K562 (cell line): ENCODE data around the gene PCLAF. TPM values are rescaled to one million over a fixed set of nuclear protein-coding genes. Genes with fewer than 3 reads are reported as not detected.

Source experiments
- BACH1 ChIP-seq: fragments of 200-800 bp; sonication (Bioruptor generic); IDR thresholded peaks from 2 replicates; pipeline ENCODE4 v1.6.1; 2016; ENCODE audit warnings: missing genetic modification characterization, missing compliant biosample characterization
- CHD2 ChIP-seq: IDR thresholded peaks from 2 replicates; pipeline ENCODE4 v1.6.1; 2011; ENCODE audit warnings: low read depth, low read length
- CXXC5 ChIP-seq: fragments of 250-450 bp; sonication (Bioruptor Pico); IDR thresholded peaks from 2 replicates; pipeline ENCODE4 v1.8.0; 2022; ENCODE audit warnings: inconsistent platforms, mild to moderate bottlenecking, moderate library complexity
- EHMT2 ChIP-seq: fragments of 450-650 bp; IDR thresholded peaks from 2 replicates; pipeline ENCODE4 v1.6.1; 2018; ENCODE audit warnings: antibody characterized with exemption
- ESRRA ChIP-seq: fragments of 450-650 bp; IDR thresholded peaks from 2 replicates; pipeline ENCODE4 v1.6.1; 2014; ENCODE audit warnings: low read depth, mild to moderate bottlenecking, moderate library complexity, borderline replicate concordance
- GABPA ChIP-seq: fragments of 200-800 bp; sonication (Bioruptor generic); conservative IDR thresholded peaks from 2 replicates; pipeline ENCODE4 v1.6.1; 2016; ENCODE audit warnings: low read depth, missing genetic modification characterization, missing compliant biosample characterization
- HMG20B ChIP-seq: fragments of 250-450 bp; sonication (Bioruptor Pico); IDR thresholded peaks from 2 replicates; pipeline ENCODE4 v1.5.0; 2021; ENCODE audit warnings: mild to moderate bottlenecking
- HMGN3 ChIP-seq: IDR thresholded peaks from 2 replicates; pipeline ENCODE4 v1.6.1; 2011; ENCODE audit warnings: borderline replicate concordance, low read depth, mild to moderate bottlenecking, mixed read lengths, low read length; ENCODE audit not compliant: insufficient read length; ENCODE audit errors: extremely low read depth
- JUN ChIP-seq, 2 experiments: sonication (generic) in 1 of 2; formaldehyde crosslinking in 1 of 2; IDR thresholded peaks; 2 replicates each; pipeline versions ENCODE4 v1.6.1 to v1.8.0; 2012 to 2022; ENCODE audit warnings: borderline replicate concordance in 2 of 2, mild to moderate bottlenecking in 2 of 2, improper control_type of control experiment in 1 of 2, low read depth in 1 of 2, low read length in 1 of 2, missing genetic modification reagents in 1 of 2
- NR0B1 ChIP-seq: fragments of 450-650 bp; IDR thresholded peaks from one replicate; pipeline ENCODE4 v1.6.1; 2018; ENCODE audit warnings: mild to moderate bottlenecking, moderate library complexity; ENCODE audit not compliant: partially characterized antibody
- NRF1 ChIP-seq, 2 experiments: fragments of 450-650 bp; IDR thresholded peaks in 1 of 2; conservative IDR thresholded peaks in 1 of 2; 2 replicates each; pipeline ENCODE4 v1.6.1; 2014; ENCODE audit warnings: mild to moderate bottlenecking in 2 of 2
- PML ChIP-seq: IDR thresholded peaks from 2 replicates; pipeline ENCODE4 v1.6.1; 2012; ENCODE audit warnings: low read length, inconsistent platforms
- POLR2AphosphoS5 ChIP-seq: IDR thresholded peaks from 2 replicates; pipeline ENCODE4 v1.6.1; 2011; ENCODE audit warnings: mild to moderate bottlenecking, low read depth, low read length, moderate library complexity; ENCODE audit not compliant: control insufficient read depth, insufficient read depth
- RBFOX2 ChIP-seq: fragments of 200-400 bp; formaldehyde crosslinking; IDR thresholded peaks from 2 replicates; pipeline ENCODE4 v1.6.1; 2017; ENCODE audit warnings: low read depth, mild to moderate bottlenecking, low read length, moderate library complexity
- RHOXF2B ChIP-seq: fragments of 250-450 bp; sonication (Bioruptor Pico); conservative IDR thresholded peaks from 2 replicates; pipeline ENCODE4 v1.5.1; 2021
- SIN3B ChIP-seq: fragments of 450-650 bp; IDR thresholded peaks from 2 replicates; pipeline ENCODE4 v1.6.1; 2017; ENCODE audit warnings: low read depth, mild to moderate bottlenecking, moderate library complexity
- ZNF282 ChIP-seq: sonication (generic); formaldehyde crosslinking; IDR thresholded peaks from 2 replicates; pipeline ENCODE4 v1.8.1; 2023; ENCODE audit warnings: missing genetic modification reagents
- ZNF740 ChIP-seq, 3 experiments: fragments of 200-800 bp in 1 of 3; sonication (Bioruptor generic) in 1 of 3; sonication (generic) in 1 of 3; formaldehyde crosslinking in 1 of 3; IDR thresholded peaks; 2 replicates each; pipeline versions ENCODE4 v1.6.1 to v1.8.0; 2016 to 2022; ENCODE audit warnings: mild to moderate bottlenecking in 2 of 3, missing compliant biosample characterization in 2 of 3, missing genetic modification characterization in 2 of 3, missing genetic modification reagents in 1 of 3
- polyA plus RNA-seq, 8 experiments: library from polyadenylated mRNA; depleted of rRNA in 4 of 8; stranded (reverse) in 5 of 8; unstranded in 3 of 8; fragments of >200 nt; fragmentation: Nextera tagmentation in 2 of 8; fragmentation: Illumina TruSeq in 1 of 8; extraction: Ambion mirVana in 2 of 8; extraction: Trizol in 1 of 8; gene quantifications; 2 replicates each; pipeline versions ENCODE4 v1.2.1 to v1.2.3, GENCODE V29; 2011 to 2014; ENCODE audit warnings: inconsistent platforms in 1 of 8, missing spikeins in 1 of 8
- total RNA-seq, 7 experiments: library from RNA; depleted of rRNA in 6 of 7; stranded (reverse); fragments of >200 nt in 6 of 7; fragmentation: Illumina TruSeq in 2 of 7; extraction: Trizol in 2 of 7; gene quantifications; 2 replicates each; pipeline versions ENCODE4 v1.2.1 to v1.2.3, GENCODE V29; 2011 to 2021; ENCODE audit warnings: low replicate concordance in 1 of 7
- TF ChIP-seq, protein P1 (sequence below): sonication (generic); formaldehyde crosslinking; IDR thresholded peaks from 2 replicates; pipeline ENCODE4 v1.8.1; 2023; ENCODE audit warnings: mild to moderate bottlenecking, missing genetic modification reagents
- TF ChIP-seq, protein P2 (sequence below): sonication (generic); formaldehyde crosslinking; IDR thresholded peaks from 2 replicates; pipeline ENCODE4 v1.5.0; 2020; ENCODE audit warnings: missing genetic modification reagents

Gene PCLAF
- total and polyA plus RNA-seq, 9 of the 15 experiments (the other 6 are each of a cell fraction or from before 2014, with no cell fraction given), result 112 to 881 (median 360) TPM

DNA sequence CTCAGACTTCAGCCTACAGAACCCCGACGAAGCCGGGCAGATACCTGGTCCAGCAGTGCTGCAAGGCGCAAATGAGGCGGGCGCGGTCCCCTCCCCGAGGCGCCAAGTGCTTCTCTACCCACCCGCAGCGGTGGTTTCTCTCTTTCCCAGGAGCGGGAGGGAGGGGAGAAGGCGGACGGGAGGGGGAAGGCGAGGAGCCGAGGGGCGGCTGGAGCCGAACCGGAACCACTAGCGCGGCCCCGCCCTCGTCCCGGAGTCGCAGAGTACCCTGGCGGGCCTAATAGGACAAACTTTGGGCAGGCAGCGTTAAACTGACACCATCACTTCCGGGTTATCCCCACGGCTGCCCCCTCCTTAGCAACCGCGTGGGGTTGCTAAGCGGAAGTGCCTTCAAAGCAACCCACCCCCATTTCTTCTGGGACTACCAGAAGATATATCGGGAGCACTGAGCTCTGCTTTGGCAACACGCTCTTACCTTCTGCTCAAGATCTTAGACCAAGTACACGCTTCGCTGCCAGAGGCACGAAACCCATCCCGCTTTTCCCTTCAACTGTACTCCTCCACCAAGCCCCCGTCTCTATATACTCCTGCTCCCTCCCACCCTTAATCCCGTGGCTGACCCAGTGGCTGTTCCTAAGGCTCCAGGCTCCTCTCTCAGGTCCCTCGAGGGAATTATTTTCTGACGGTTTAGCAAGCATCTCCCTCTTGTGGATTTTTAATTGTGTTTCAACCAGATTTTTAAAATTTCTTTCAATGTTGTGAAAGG, 25.1 kb downstream of the PCLAF start, which contains the start of gene CSNK1G1 (continued):
- TF ChIP-seq RHOXF2B (0 out of 2 replicates have a peak, but pooled peaks have one; percentile 55), ZNF740 (CRISPR knock-in tag; IDR thresholded peaks at IDR 0.05) (0 out of 2 replicates have a peak, but pooled peaks have one; percentile 30), ZNF740 (tag; IDR thresholded peaks at IDR 0.05) (no peak; a peak in 1 of 4 replicates), ZNF282 (no peak), RBFOX2 (peak; percentile 77), EHMT2 (no peak), CHD2 (no peak), BACH1 (tag) (no peak), SIN3B (peak; percentile 41; the same call in 1 of the 2 replicates), CXXC5 (CRISPR knock-in tag) (peak; percentile 92), NRF1 (conservative IDR thresholded peaks at IDR 0.05 in 1 of 2, IDR thresholded peaks at IDR 0.05 in 1 of 2) (peak; percentile 58 to 64), JUN (IDR thresholded peaks at IDR 0.05; ENCODE audit: borderline replicate concordance, low read depth, low read length) (peak; percentile 26; the same call in 1 of the 2 replicates), JUN (CRISPR knock-in tag; IDR thresholded peaks at IDR 0.05; ENCODE audit: borderline replicate concordance) (no peak), HMGN3 (peak; percentile 85), HMG20B (CRISPR knock-in tag) (no peak), ESRRA (peak; percentile 51; the same call in 1 of the 2 replicates), NR0B1 (no peak), POLR2AphosphoS5 (peak; percentile 39; the same call in 1 of the 2 replicates), GABPA (tag) (peak; percentile 99), PML (0 out of 2 replicates have a peak, but pooled peaks have one; percentile 34)
- TF ChIP-seq, protein P1, sequence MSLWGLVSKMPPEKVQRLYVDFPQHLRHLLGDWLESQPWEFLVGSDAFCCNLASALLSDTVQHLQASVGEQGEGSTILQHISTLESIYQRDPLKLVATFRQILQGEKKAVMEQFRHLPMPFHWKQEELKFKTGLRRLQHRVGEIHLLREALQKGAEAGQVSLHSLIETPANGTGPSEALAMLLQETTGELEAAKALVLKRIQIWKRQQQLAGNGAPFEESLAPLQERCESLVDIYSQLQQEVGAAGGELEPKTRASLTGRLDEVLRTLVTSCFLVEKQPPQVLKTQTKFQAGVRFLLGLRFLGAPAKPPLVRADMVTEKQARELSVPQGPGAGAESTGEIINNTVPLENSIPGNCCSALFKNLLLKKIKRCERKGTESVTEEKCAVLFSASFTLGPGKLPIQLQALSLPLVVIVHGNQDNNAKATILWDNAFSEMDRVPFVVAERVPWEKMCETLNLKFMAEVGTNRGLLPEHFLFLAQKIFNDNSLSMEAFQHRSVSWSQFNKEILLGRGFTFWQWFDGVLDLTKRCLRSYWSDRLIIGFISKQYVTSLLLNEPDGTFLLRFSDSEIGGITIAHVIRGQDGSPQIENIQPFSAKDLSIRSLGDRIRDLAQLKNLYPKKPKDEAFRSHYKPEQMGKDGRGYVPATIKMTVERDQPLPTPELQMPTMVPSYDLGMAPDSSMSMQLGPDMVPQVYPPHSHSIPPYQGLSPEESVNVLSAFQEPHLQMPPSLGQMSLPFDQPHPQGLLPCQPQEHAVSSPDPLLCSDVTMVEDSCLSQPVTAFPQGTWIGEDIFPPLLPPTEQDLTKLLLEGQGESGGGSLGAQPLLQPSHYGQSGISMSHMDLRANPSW (CRISPR knock-in tag), result no peak
- TF ChIP-seq, protein P2, sequence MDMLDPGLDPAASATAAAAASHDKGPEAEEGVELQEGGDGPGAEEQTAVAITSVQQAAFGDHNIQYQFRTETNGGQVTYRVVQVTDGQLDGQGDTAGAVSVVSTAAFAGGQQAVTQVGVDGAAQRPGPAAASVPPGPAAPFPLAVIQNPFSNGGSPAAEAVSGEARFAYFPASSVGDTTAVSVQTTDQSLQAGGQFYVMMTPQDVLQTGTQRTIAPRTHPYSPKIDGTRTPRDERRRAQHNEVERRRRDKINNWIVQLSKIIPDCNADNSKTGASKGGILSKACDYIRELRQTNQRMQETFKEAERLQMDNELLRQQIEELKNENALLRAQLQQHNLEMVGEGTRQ (CRISPR knock-in tag), result no peak
